GM21390 (cell line): Measurements from ENCODE around the gene THRA.

Experiments used
- ATAC-seq: cut with Tn5 transposase; IDR thresholded peaks from one replicate; pipeline ENCODE4 v1.9.1; 2021; ENCODE audit not compliant: unreplicated experiment

Gene THRA

DNA sequence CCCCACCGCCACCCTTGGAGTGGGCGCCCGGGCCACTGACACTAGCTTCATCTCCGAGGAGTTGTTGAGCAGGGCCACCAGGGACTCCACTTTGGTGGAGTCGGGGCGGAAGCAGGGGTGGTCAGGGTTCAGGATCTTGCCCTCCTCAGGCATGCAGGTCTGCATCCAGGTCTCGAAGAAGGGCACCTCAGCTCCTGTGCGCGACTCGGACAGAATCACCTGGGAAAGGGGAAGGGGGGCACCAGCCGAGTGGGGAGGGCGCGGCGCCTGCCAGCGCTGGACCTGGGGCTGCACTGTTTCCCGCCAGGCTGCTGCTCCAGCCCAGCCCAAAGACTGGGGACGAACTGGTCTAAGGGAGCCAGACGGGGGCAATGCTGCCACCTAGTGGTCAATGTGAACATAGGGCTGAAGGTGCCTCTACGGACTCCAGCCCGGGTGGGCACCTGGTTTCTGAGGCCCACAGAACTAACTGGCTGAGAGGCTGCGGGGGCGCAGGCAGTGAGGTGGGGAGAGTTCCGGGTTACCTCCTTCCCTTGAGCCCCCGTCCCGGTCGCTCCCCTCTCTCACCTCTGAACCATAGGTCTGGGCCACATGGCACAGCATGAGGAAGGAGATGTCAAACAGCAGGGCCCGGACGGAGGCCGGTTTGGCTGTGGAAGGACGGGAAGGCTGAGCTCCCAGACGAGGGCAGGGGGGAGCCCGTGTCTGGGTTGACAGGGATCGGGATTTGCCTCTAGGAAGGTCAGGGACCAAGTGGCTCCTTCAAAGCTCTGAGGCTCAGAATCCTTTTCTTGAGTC, 35.8 kb upstream of the THRA start:
- ATAC-seq, result no peak

DNA sequence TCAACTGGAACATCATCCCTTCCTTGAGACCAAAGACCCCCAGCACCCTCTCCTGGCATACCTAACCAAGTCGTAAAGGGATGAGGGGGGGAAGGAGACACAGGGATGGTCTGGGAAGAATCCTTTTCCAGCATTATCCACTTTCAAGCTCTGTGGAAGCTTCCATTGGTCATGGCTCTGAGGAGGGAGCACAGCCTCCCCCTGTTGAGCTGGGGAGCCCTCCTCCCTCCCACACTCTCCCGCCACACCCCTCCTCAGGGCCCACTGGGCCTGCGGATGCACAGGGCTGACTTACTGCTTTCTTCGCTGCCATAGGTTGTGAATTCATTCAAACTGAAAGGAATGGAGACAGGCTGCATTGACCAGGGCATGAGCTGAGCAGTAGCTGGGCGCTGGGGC, 35.2 kb upstream of the THRA start:
- ATAC-seq, result no peak

DNA sequence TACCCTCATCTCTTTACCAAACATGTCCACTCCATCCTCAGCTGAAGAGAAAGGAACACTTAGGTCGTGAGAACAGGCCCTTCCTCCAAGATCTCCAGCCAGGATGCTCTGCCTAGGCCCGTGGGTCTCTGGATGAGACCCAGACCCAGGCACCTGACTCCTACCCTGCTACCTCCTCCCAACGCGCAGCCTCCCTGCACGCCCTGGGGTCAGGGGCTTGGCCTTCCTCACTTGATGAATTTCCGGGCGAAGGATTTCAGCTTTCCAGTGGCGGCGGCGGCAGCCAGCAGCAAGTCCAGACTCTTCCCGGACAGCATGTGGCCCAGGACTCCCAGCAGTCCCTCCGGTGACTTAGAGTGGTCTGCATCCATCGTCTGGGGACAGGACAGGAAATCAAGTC, 34.2 kb upstream of the THRA start:
- ATAC-seq, result no peak

DNA sequence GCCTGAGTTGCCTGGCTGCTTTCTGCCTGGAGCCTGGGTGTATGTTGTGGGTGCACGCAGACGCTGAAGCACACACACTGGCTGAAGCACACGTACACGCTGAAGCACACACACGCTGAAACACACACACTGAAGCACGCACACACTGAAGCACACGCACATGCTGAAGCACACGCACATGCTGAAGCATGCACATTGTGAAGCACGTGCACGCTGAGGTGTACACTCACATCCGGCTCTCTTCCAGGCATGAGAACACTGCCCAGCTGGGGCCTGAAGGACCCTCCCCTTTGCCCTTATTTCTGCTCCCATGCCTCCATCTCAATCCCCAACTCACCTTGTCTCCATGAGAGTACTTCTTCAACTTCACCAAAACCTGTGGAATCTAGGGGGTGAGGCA, 31.1 kb upstream of the THRA start:
- ATAC-seq, result no peak

DNA sequence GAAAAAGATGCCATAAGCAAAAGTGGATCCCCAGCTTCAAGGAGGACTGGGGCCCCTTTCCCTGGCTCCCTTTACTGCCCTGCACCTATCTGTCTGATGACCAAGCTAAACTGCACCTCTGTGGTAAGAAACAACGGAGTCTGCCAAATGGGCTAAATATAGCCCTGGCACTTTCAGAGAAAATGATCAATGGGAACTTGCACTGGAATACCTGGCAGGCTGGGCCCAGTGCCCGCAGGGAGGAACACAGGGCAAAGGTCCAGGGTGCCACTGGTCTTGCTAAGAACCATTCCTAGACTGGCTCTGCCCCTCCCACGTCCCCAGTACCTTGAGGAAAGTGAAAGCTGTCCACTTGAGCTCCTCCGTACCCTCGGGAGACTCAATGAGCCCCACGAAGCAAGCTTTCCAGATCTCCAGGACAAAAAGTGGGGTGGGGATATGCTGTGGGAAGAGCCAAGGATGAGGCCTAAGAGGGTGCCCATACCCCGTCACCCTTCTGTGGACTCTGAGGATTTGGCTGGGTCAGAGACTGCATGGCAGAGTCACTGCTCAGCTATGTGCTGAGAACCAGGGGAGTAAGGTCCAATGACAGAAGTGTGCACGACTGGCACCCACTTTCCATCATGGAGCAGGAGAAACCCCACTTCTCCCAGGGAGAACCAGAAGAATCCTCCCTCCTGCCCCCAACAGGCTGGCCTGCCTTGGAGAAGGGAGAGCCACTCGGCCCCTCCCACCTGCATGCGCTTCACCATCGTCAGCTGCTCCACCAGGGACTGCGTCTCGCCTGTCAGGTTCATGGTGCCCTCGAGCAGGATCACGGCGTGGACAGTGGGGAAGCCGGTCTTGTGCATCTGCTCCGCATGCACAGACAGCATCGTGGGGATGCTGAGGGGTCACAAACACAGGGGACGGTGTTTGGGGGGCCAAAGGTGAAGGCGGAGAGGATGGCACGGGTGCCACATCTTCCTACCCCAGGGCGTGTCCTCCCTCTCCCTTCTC, 30.1 kb upstream of the THRA start:
- ATAC-seq, result no peak

DNA sequence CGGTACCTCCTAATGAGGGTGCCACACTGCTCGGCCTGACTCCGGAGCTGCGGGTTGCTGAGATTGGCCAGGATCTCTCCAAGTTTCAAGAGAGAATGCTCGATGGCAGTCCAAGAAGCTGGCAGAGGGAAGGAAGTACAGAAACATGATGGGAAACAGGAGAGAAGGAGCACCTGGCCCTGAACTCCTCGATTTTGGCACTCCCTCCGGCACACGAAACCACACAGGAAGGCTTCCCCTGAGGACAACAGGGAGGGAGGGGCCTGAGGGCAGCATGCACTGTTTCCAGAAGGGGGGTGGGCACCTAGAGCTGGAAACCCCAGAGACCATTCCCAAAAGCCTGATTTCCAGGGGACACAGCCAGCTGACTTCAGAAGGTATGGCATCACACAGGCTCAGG, 29.4 kb upstream of the THRA start:
- ATAC-seq, result no peak

DNA sequence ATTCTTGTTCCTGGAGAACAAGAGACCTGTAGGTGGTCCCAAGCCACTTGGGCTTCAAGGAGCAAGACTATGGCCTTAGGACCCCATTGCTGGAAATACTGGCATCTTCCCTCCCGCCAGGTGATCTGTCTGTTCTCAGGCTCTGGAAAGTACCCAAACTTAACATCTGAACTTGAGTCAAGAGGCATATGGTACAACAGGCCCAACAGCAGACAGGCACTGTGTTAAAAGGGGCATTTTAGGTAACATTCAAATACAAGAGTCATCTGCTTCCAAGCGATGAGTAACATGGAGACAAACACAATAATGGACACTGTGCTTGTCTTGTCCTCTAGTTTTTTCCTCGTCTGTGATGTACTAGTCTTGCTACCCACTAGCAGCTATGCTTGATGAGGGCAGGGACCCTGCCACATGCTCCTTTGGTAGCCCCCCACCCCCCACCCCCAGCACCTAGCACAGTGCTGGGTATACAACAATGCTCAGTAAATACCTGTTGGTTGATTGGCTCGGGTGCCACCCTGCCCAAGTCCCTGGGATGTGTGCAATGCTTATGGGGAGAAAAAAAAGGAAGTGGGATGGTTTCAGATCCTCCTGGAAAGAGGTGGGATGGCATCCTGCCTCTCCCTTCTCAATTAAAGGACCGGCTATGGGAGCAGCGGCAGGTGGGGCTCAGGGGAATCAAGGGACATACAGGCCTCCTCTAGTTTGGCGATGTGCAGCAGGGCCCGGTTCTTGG, 28.2 kb upstream of the THRA start:
- no peak for ATAC-seq

DNA sequence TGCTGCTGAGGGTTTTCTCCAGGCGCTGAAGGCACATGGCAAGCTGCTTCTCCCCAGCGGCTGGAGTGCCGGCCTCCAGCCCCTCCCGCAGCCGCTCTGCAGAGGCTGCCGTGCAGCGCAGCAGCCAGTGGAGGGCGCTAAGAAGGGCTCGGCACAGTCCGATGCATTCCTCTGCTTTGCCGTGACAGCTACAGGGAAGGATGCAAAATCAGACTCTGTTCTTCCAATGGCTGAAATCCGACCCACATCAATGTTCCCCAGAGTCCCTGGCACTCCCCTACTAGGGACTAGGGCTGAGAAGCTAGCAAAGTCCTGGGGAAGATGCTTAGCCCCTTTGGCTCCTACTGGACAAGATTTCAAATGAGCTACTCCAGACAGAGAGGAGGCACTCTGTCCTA, 27.6 kb upstream of the THRA start:
- no peak for ATAC-seq

DNA sequence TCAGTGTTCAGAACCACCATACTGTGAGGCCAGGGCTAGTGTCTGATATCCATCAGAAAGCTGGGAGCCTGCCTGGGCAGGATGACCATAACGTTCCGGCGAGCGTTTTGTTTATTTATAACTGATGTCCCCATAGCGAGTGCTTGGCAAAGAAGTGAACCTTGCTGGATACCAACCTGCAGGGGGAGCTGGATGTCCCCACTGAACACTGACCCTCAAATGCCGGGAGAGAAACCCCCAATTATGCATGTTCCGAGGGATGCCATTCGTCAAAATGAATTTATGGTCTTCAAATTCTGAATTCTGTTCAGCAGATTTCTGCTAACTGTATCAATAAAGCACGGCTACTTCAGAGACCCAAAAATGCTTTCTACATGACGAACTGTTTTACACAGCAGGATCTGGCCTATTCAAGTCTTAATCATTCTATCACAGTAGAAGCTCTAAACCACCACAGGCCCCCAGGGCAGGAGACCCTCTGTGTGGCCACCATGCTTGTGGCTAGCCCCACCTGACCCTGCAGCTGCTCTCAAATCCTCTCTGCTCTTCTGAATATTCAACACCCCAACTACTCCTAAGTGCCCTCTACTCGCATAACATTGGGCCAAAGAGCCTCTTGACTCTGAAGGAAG, 23.8 kb upstream of the THRA start:
- ATAC-seq, result no peak

DNA sequence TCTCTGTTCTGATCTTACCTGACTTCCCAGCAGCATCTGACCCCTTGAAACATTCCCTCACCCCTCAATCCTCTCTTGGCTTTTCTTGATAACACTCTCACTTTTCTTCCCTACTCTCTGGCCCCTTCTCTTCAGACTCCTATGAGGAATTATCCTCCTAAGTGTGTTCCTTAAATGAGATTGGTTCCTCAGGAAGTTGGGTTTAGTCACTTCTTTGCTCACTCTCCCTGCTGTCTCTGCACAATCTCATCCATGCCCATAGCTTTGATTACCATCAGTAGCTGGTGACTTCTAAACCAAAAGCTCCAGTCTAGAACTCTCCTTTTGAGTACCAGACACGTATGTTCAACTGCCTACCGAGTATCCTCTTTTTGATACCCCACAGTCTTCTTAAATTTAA, 21.6 kb upstream of the THRA start:
- ATAC-seq, result no peak

DNA sequence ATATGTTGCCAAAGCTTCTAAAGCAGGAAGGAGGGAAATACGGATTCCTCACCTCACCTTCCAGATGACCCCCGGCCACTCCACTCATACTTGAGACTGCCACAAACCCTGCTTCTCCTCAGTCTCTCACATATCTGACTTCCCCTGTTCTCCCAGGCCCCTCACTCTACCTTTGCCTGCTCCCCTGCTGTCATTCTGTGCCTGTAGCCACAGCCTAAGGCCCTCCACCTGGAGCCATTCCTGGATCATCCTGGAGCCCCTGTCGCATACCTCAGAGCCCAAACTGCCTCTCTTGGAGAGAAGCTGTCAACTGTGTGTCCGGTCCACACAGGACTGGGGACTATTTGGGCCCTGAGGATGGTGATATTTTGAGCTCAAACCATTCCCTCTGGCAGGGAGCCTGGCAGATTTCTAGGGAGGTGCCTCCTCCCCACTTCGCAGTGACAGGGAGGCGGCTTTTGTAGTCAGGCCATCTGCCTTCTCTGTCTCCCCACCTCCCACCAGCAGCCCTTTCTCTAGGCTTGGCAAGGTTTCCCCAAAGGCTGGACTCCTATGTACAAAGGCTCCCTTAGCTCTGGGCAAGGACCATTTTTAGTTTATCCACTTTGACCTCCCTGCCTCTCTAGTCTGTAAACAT, 6.3 kb upstream of the THRA start:
- no peak for ATAC-seq

DNA sequence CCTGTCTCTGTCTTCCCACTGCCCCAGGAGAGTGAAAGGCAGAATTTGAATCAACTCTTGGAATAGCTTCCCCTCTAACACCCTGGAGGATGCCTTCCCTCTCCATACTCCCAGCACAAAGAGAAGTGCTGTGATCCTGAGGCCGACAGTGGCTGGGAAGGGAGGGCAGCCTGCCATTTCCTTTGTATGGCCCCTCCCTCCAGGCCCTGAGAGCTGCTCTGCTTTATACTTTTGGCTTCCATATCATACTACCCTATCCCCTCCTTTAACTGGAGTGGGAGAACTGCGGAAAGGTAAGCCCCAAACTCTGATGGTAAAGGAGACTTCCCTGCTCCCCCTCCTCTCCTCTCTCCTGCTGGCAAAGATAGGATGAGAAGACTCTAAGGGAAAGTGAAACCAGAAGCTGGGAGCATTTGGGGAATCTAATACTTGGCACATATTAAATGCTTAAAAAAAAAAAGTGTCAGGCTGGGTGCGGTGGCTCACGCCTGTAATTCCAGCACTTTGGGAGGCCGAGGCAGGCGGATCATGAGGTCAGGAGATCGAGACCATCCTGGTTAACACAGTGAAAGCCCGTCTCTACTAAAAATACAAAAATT, 4.5 kb upstream of the THRA start:
- no peak for ATAC-seq

DNA sequence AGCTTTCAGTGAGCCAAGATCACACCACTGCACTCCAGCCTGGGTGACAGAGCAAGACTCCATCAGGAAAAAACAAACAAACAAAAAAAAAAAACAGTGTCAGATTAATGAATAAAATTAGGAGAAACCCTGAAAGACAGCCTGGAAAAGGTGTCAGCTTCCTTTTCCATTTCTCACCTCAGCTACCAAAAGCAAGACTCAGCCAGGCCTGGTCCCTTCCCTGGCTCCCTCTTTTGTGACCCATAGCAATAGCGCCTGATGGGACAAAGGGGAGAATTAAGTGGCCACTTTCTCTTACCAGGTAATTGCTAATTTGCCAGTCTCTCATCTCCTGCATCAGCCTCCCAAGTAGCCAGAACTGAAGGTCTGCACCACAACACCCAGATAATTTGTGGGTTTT, 3.9 kb upstream of the THRA start:
- ATAC-seq, result no peak

DNA sequence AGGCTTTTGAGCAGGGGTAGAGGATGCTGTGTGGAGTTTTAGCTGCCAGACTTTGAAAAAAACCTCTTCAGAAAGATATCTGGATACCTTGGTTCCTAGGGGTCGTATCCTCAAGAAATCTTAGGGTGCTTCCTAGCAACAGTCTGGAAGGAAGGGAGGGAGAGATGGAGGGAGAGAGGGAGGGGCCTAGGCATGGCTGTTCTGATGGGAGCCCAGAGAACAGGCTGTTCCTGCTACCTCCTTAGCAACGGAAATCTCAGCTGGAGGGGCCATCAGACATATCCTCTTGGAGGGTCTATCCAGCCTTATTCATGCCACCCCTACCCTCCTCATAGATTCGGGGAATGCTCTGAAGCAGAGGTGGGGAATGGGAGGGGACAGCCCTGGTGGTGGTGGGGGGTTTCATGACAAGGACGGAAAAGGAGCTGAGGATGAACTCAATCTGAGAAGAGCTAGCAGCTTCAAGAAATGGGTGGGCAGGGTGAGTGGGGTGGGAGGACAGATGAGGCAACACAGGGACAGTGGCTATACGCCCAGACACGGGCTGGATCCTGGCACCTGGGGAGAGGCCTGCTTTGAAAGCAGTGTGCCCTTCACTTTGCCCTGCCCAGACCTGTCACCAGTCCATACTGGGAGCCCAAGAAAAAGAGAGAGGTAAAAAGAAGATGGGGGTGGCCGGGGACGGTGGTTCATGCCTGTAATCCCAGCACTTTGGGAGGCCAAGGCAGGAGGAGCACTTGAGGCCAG, 2.9 kb upstream of the THRA start:
- ATAC-seq, result no peak

DNA sequence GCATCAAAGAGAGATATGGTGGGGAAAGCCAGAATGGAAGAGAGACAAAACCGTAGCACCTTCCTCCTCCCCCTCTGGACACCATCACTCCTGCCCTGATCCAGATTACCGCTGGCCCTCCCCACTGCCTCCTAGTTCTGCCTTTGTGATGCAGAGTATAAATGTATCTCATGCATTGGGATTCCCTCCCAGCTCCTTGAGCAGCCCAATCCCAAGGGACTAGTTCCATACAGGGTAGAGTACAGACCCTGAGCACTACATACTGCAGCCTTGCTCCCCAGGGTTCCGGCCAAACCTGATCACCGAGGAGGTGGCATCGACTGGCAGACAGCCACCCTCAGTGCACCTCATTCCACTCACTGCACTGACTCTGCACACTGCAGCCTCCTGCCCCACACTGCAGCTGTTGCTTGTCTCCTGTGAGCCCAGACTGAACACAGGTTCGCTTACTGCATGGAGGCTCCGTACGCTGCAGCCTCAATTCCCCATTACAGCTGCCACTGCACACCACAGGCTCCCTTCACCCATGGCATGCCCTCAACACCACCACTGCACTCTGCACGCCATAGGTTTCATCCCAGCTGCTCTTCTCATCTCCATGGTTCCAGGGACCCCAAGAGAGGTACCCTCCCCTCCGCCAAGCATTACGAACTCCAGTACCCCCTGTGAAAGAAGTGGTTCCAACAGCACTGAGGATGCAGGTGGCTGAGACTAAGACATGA, 1.7 kb upstream of the THRA start:
- ATAC-seq, result no peak

DNA sequence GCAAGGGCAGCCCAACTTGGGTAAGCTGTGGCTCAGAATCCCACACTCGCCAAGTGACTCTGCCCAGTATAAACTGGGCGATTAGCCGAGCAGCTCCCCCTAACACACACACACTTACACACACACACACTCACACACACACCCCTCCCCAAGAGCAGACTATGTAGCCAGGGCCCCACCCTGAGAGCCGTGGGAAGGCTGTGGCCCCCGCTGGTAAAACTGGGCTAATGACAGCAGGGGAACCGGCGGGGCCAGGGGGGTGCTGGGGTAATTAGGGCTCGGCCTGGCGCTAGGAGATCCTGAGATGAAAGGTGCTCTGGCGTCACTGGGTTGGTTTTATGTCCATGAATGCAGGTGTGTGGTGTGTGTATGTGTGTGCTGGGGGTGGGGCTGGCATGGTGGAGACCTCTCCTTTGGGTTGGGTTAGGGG, 1.1 kb upstream of the THRA start:
- no peak for ATAC-seq

DNA sequence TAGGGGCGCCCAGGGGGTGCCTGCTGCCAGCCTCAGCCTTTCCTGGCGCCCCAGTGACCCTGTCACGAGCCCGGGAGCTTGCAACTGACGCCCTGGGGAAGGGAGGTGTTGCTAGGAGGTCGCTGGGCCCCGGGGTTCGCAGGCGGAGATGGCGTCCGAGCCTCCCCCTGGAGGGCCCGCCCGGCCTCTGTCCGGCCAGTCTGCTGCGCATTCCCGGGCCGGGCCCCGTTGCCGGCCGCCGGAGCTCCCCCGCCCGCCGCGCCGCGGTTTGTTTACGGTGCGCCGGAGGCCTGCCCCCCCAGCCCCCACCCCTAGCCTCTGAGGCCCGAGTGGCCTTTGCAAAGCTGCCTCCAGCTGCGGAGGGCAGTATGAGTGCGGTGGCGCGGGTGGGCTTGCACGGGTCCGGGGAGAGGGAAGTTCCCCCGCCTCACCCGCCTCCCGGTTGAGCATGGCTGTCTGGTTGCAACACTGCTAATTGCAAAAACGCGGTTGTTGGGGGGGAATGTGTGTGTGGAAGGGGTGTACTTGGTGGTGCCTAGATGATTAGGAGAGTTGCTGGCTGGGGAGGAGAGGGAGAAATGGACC, 514 bp downstream of the THRA start:
- peak; percentile 33 for ATAC-seq

DNA sequence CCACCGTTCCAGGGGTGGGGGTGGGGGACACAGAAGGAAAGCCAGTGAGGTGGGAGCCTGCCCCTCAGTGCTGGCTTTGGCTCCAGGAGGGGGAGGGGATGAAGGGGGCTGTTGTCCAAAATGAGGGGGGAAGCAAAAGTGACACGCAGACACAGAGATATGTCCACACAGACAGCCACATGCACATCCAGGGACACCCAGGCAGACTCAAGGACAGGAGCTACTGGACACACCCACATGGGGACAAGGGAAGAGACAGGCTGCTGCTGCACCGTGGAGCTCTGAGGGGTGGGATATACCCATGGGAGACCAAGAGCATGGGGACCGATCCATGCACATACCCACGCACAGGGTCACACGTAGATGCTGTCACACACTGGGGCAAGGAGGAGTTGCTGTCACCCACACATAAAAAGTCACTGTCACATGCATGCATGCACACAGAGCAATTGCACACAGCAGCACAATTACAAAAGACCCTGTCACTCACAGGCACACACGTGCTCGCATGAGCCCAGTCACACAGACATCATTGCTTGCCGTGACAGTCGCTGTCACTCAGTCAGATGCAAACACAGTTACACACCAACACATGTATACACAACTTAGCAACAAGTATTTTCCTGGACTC, 1.3 kb downstream of the THRA start:
- ATAC-seq, result no peak
